Measurements from ENCODE around the gene CSNK1D. TPM values are rescaled to one million over a fixed set of nuclear protein-coding genes. Genes with fewer than 3 reads are reported as not detected.
"Not testable (repeated sequence)": the region's sequence is repeated elsewhere in the genome, so short reads cannot be mapped to it uniquely, and the experiment has no call there.

Gene CSNK1D
- total RNA-seq, 4 donors from 2014 or later: 52.3 to 142 (median 58.8) TPM

- TF ChIP-seq, protein P1, sequence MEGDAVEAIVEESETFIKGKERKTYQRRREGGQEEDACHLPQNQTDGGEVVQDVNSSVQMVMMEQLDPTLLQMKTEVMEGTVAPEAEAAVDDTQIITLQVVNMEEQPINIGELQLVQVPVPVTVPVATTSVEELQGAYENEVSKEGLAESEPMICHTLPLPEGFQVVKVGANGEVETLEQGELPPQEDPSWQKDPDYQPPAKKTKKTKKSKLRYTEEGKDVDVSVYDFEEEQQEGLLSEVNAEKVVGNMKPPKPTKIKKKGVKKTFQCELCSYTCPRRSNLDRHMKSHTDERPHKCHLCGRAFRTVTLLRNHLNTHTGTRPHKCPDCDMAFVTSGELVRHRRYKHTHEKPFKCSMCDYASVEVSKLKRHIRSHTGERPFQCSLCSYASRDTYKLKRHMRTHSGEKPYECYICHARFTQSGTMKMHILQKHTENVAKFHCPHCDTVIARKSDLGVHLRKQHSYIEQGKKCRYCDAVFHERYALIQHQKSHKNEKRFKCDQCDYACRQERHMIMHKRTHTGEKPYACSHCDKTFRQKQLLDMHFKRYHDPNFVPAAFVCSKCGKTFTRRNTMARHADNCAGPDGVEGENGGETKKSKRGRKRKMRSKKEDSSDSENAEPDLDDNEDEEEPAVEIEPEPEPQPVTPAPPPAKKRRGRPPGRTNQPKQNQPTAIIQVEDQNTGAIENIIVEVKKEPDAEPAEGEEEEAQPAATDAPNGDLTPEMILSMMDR (IDR thresholded peaks at IDR 0.05): no peak
- TF ChIP-seq POLR2AphosphoS5 (IDR thresholded peaks at IDR 0.05): no peak
- TF ChIP-seq EP300 (IDR thresholded peaks at IDR 0.05): no peak
- TF ChIP-seq POLR2A (IDR thresholded peaks at IDR 0.05): no peak
- WGBS: 91% methylated on average over 4 of the region's 4 CpGs
- Histone ChIP-seq H3K4me3 (no peak overlapping the region), H3K27me3 (no peaks in the 10 kb centered on the region), H3K36me3 (peaks cover 36% of the 10 kb centered on the region), H3K9me3 (no peaks in the 10 kb centered on the region), H3K4me1 (no peaks in the 10 kb centered on the region), H3K27ac (no peak overlapping the region)
- DNase-seq (ENCODE audit: low spot score in 2 of 2): no peak
These were observed 75.4 kb downstream of the CSNK1D start for GRCh38 chr17:82198092-82198491.

DNA sequence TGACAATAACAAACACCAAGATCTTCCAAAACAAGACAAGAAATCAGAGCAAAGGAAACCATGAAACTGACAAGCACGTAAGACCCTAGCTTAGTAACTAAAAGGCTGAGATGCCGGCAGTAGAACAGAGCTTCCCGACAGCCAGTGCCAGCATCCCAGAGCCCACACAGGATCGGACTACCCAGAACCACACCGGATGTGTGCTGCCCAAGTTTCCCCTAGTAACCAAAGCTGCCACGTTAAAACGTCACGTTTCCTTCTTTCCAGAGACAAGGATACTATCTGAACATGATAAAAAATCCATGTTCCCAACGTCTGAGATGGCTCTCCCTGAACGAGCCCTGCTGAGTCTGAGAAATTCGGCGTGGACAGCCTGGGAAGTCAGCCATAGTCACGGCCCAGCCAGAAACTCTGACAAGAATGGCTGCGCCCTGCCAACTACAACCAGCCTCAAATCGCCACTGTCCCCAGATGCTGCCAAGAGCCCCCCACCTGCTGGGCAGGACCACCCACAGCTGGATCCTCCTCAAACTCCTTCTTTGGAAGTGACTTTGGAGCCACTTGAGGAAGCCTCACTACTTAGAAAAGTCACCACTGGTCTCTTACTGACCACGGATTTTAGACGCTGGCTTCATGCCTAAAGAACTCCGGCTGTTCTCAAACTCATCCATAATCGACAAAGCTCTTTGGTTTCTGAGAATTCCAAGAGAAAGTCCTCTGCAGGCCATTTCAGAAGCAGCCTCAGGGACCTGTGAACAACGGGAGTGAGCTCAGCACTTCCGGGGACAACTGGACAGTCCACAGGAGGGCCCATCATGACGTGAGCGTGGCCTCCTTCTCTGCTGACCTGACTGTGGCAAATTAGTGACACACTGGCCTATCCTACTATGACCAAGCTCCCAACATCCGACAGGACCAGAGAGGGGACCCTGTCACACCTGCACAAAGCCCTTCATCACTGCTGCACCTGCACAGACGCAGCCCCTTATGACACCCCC is 77.5 kb downstream of the CSNK1D start:
- no peaks in the 10 kb centered on the region for H3K9me3 ChIP-seq
- 91% methylated on average over 24 of the region's 25 CpGs for WGBS
- DNase-seq (ENCODE audit: low spot score in 2 of 2): no peak
- H3K27ac ChIP-seq: no peak overlapping the region
- H3K27me3 ChIP-seq: no peaks in the 10 kb centered on the region
- H3K36me3 ChIP-seq: peaks cover 47% of the 10 kb centered on the region
- no peaks in the 10 kb centered on the region for H3K4me1 ChIP-seq
- no peak overlapping the region for H3K4me3 ChIP-seq
- TF ChIP-seq POLR2AphosphoS5 (IDR thresholded peaks at IDR 0.05): no peak
- no peak for TF ChIP-seq EP300 (IDR thresholded peaks at IDR 0.05)
- TF ChIP-seq, protein P1 (IDR thresholded peaks at IDR 0.05): no peak
- TF ChIP-seq POLR2A (IDR thresholded peaks at IDR 0.05): no peak

DNA sequence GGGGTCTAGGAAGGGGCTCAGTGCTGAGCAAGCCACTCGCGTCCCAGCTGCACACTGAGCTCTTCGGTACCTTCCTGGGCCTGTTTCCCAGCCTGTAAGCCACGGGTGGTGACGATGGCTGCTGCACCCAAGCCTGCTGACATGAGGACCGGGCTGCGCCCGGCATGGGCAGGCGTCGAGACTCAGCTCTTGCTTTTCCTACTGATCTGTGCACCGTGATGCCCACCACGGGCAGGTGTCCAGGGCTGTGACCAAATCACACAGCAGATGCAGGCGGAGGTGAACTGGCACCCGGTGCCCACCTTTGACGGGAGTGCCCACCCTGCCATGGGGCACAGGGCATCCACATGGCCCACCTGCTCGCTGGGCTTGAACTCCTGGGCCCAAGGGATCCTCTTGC is 78.7 kb downstream of the CSNK1D start:
- no peaks in the 10 kb centered on the region for H3K4me1 ChIP-seq
- H3K27ac ChIP-seq: no peak overlapping the region
- DNase-seq (ENCODE audit: low spot score in 2 of 2): no peak
- H3K9me3 ChIP-seq: no peaks in the 10 kb centered on the region
- H3K36me3 ChIP-seq: peaks cover 47% of the 10 kb centered on the region
- WGBS: 94% methylated on average over 7 of the region's 16 CpGs
- no peak overlapping the region for H3K4me3 ChIP-seq
- no peaks in the 10 kb centered on the region for H3K27me3 ChIP-seq
- TF ChIP-seq POLR2AphosphoS5 (IDR thresholded peaks at IDR 0.05) (no peak), POLR2A (IDR thresholded peaks at IDR 0.05) (no peak), EP300 (IDR thresholded peaks at IDR 0.05) (no peak)
- TF ChIP-seq, protein P1 (IDR thresholded peaks at IDR 0.05): no peak

DNA sequence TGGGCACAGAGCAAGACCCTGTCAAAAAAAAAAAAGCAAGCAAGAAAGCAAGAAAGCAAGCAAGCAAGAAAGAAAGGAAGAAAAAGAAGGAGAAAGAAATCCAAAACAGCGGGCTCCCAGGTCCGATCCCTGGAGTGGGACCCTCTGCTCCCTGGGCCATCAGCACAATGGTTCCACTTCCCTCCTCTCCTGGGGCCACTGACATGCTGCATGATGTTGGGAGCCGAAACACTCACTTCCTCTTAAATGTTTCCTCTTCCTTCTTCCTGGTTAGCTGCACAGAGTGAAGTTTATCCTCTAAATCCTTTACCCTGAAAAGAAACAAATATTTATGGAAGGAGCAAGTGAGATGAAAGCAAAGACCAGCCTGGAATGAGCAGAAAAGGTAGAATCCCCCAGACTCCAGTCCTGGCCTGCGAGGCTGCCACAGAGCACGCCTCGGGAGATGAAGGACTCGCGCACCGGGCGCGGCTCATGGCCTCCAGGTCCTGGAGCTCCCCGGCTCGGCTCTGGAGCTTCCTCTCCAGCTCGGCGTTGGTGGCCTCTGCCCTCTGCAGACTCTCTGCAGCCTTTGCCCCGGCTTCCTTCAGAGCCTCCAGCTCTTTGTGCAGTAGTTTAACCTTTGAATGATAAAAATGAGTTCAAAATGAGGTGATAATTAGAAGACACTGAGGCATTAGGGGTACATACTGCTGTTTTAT is 79.8 kb downstream of the CSNK1D start:
- H3K4me3 ChIP-seq: peak overlapping the region; percentile 16
- no peaks in the 10 kb centered on the region for H3K9me3 ChIP-seq
- H3K27me3 ChIP-seq: no peaks in the 10 kb centered on the region
- WGBS: 83% methylated on average over 16 of the region's 16 CpGs
- H3K27ac ChIP-seq: no peak overlapping the region
- DNase-seq (ENCODE audit: low spot score in 2 of 2): no peak
- TF ChIP-seq EP300 (IDR thresholded peaks at IDR 0.05) (no peak), POLR2A (IDR thresholded peaks at IDR 0.05) (no peak), POLR2AphosphoS5 (IDR thresholded peaks at IDR 0.05) (no peak)
- TF ChIP-seq, protein P1 (IDR thresholded peaks at IDR 0.05): no peak
- no peaks in the 10 kb centered on the region for H3K4me1 ChIP-seq
- peaks cover 47% of the 10 kb centered on the region for H3K36me3 ChIP-seq

DNA sequence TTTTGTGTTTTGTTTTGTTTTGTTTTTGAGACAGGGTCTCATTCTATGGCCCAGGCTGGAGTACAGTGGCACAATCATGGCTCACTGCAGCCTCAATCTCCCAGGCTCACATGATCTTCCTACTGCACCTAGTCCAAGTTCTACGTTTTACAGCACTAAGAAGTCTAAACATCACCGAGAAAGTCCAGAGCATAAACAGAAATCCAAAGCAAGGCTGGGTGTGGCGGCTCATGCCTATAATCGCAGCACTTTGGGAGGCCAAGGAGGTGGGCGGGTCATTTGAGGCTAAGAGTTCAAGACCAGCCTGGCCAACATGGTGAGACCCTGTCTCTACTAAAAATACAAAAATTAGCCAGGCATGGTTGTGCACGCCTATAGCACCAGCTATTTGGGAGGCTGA is 80.5 kb downstream of the CSNK1D start:
- 77% methylated on average over 6 of the region's 6 CpGs for WGBS
- peaks cover 44% of the 10 kb centered on the region for H3K36me3 ChIP-seq
- not testable (repeated sequence) for DNase-seq (ENCODE audit: low spot score in 2 of 2); H3K27me3 ChIP-seq; H3K4me1 ChIP-seq; H3K4me3 ChIP-seq; H3K27ac ChIP-seq; H3K9me3 ChIP-seq

Other genes starting within 250 kb of the CSNK1D start
- gene RAC3, start 242.0 kb downstream of the CSNK1D start, total RNA-seq: 10 to 100 TPM; 13.7 to 34.1 (median 14.8) TPM
- gene DCXR, start 236.0 kb downstream of the CSNK1D start, total RNA-seq: 100 to 1,000 TPM; 160 to 267 (median 222) TPM
- gene RFNG, start 221.9 kb downstream of the CSNK1D start, total RNA-seq: 10 to 100 TPM; 46.0 to 61.0 (median 50.8) TPM
- 100 to 1,000 TPM in 2 of 4 donors, 10 to 100 TPM in 2; 72.4 to 113 (median 100) TPM for gene GPS1, start 221.8 kb downstream of the CSNK1D start, total RNA-seq
- 100 to 1,000 TPM in 3 of 4 donors, 10 to 100 TPM in 1; 79.3 to 176 (median 108) TPM for gene DUS1L, start 207.9 kb downstream of the CSNK1D start, total RNA-seq
- 100 to 1,000 TPM; 278 to 464 (median 359) TPM for gene FASN, start 175.5 kb downstream of the CSNK1D start, total RNA-seq
- gene CCDC57, start 60.9 kb downstream of the CSNK1D start, total RNA-seq: 10 to 100 TPM; 16.1 to 29.8 (median 20.3) TPM
- gene SLC16A3, start 44.7 kb downstream of the CSNK1D start, total RNA-seq: 1 to 10 TPM; 3.6 to 7.6 (median 4.5) TPM
- gene CD7, start 43.9 kb upstream of the CSNK1D start, total RNA-seq: 1 to 10 TPM in 3 of 4 donors, under 1 TPM in 1; 0.29 to 4.4 (median 1.6) TPM
- 10 to 100 TPM in 3 of 4 donors, 1 to 10 TPM in 1; 9.5 to 37.8 (median 16.6) TPM for gene SECTM1, start 60.1 kb upstream of the CSNK1D start, total RNA-seq
- gene TEX19, start 85.5 kb upstream of the CSNK1D start, total RNA-seq: not detected
- gene UTS2R, start 98.1 kb upstream of the CSNK1D start, total RNA-seq: not detected
- gene HEXD, start 144.6 kb upstream of the CSNK1D start, total RNA-seq: 10 to 100 TPM; 28.1 to 84.6 (median 33.4) TPM
- 10 to 100 TPM; 13.0 to 33.5 (median 20.0) TPM for gene OGFOD3, start 144.9 kb upstream of the CSNK1D start, total RNA-seq
- gene CYBC1, start 177.1 kb upstream of the CSNK1D start, total RNA-seq: 10 to 100 TPM; 36.4 to 53.1 (median 45.6) TPM
- 100 to 1,000 TPM in 1 of 4 donors, 10 to 100 TPM in 3; 37.6 to 105 (median 44.7) TPM for gene NARF, start 185.0 kb upstream of the CSNK1D start, total RNA-seq
- 10 to 100 TPM; 62.7 to 94.5 (median 78.4) TPM for gene FOXK2, start 246.0 kb upstream of the CSNK1D start, total RNA-seq

Data from suprapubic skin (tissue), 4 donors.